ENCODE data around the gene SNAPC4.

The SNAPC4 gene

DNA sequence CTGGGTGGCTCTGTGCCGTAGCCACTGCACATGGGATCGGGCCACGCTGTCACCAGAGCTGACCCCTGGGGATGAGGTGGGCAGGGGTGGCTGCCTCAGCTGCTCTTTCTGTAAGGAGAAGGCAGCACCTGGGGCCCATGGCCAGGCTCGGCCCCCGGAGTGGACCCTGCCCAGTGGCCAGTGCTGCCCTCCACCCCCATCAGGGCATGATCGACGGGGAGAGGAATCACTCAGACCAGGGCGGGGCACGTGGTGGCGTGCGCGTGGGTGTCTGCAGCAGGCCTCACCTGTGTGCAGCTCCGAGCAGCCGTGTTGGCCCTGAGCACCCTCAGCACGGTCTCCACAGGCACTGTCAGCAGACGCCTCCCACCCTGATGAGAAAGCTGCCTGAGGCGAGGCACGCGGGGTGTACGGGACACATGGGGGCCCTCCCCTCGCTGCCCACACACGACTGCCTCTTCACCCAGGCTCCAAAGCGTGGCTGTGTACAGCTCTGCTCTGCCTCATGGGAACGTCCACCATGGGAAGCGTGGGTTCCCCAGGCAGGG is 17.9 kb downstream of the SNAPC4 start:
- no peak for FAIRE-seq
- DNase-seq (ENCODE audit: insufficient read length, low spot score), result no peak
- TF ChIP-seq POLR2A (IDR thresholded peaks at IDR 0.05; ENCODE audit: low read depth, low read length), result peak; percentile 6; the same call in 1 of the 2 replicates
- no peak for TF ChIP-seq PAX5 (IDR thresholded peaks at IDR 0.05; ENCODE audit: insufficient read depth, low read length, severe bottlenecking)
- no peak for TF ChIP-seq SPI1 (IDR thresholded peaks at IDR 0.05; ENCODE audit: low read depth, low read length)

- TF ChIP-seq POLR2AphosphoS5 (IDR thresholded peaks at IDR 0.05; ENCODE audit: low read depth, low read length), result no peak
- TF ChIP-seq POLR2A (IDR thresholded peaks at IDR 0.05; ENCODE audit: low read depth, low read length), result no peak
- TF ChIP-seq SPI1 (IDR thresholded peaks at IDR 0.05; ENCODE audit: low read depth, low read length), result no peak
- TF ChIP-seq PAX5 (IDR thresholded peaks at IDR 0.05; ENCODE audit: insufficient read depth, low read length, severe bottlenecking), result no peak
- TF ChIP-seq POU2F2 (IDR thresholded peaks at IDR 0.05; ENCODE audit: low read depth, low read length), result no peak
- TF ChIP-seq TAF1 (IDR thresholded peaks at IDR 0.05; ENCODE audit: low read depth, low read length), result no peak
- DNase-seq (ENCODE audit: insufficient read length, low spot score) (no peak), FAIRE-seq (no peak)
Observed at GRCh38 chr9:136381311-136381710, 18.7 kb downstream of the SNAPC4 start.

GRCh38 chr9:136380381-136380780 is 19.6 kb downstream of the SNAPC4 start:
- no peak for FAIRE-seq
- no peak for TF ChIP-seq POLR2AphosphoS5 (IDR thresholded peaks at IDR 0.05; ENCODE audit: low read depth, low read length)
- no peak for TF ChIP-seq PAX5 (IDR thresholded peaks at IDR 0.05; ENCODE audit: insufficient read depth, low read length, severe bottlenecking)
- TF ChIP-seq SPI1 (IDR thresholded peaks at IDR 0.05; ENCODE audit: low read depth, low read length), result no peak
- no peak for TF ChIP-seq POLR2A (IDR thresholded peaks at IDR 0.05; ENCODE audit: low read depth, low read length)
- no peak for TF ChIP-seq POU2F2 (IDR thresholded peaks at IDR 0.05; ENCODE audit: low read depth, low read length)
- TF ChIP-seq TAF1 (IDR thresholded peaks at IDR 0.05; ENCODE audit: low read depth, low read length), result no peak
- DNase-seq (ENCODE audit: insufficient read length, low spot score), result no peak

GRCh38 chr9:136379891-136380290 is 20.1 kb downstream of the SNAPC4 start:
- FAIRE-seq (no peak), DNase-seq (ENCODE audit: insufficient read length, low spot score) (no peak)
- TF ChIP-seq TAF1 (IDR thresholded peaks at IDR 0.05; ENCODE audit: low read depth, low read length), result no peak
- TF ChIP-seq POLR2A (IDR thresholded peaks at IDR 0.05; ENCODE audit: low read depth, low read length), result no peak
- no peak for TF ChIP-seq POU2F2 (IDR thresholded peaks at IDR 0.05; ENCODE audit: low read depth, low read length)
- no peak for TF ChIP-seq SPI1 (IDR thresholded peaks at IDR 0.05; ENCODE audit: low read depth, low read length)
- no peak for TF ChIP-seq PAX5 (IDR thresholded peaks at IDR 0.05; ENCODE audit: insufficient read depth, low read length, severe bottlenecking)
- TF ChIP-seq POLR2AphosphoS5 (IDR thresholded peaks at IDR 0.05; ENCODE audit: low read depth, low read length), result no peak

DNA sequence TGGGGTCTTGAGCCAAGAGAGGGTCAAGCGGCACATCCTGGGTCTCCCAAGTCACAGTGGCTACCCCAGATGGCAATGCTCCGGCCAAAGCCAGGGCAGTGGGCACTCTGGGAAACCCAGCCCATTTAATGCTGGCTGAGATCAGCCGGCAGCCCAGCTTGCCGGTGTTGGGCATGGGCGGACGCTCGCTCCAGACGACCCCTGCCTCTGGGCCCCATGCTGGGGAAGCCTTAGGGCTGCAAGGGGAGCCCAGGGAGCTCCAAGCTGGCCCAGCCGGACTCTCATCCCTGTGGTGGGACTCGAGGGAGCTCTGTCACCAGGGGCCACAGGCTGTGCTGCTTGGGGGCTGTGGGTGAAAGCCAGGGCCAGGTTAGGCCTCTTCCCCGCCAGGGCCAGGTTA is 20.6 kb downstream of the SNAPC4 start:
- no peak for TF ChIP-seq POU2F2 (IDR thresholded peaks at IDR 0.05; ENCODE audit: low read depth, low read length)
- no peak for TF ChIP-seq PAX5 (IDR thresholded peaks at IDR 0.05; ENCODE audit: insufficient read depth, low read length, severe bottlenecking)
- TF ChIP-seq POLR2AphosphoS5 (IDR thresholded peaks at IDR 0.05; ENCODE audit: low read depth, low read length), result no peak
- no peak for FAIRE-seq
- DNase-seq (ENCODE audit: insufficient read length, low spot score), result no peak

- no peak for TF ChIP-seq TAF1 (IDR thresholded peaks at IDR 0.05; ENCODE audit: low read depth, low read length)
- no peak for TF ChIP-seq POU2F2 (IDR thresholded peaks at IDR 0.05; ENCODE audit: low read depth, low read length)
- TF ChIP-seq POLR2A (IDR thresholded peaks at IDR 0.05; ENCODE audit: low read depth, low read length), result no peak
- TF ChIP-seq PAX5 (IDR thresholded peaks at IDR 0.05; ENCODE audit: insufficient read depth, low read length, severe bottlenecking), result no peak
- TF ChIP-seq POLR2AphosphoS5 (IDR thresholded peaks at IDR 0.05; ENCODE audit: low read depth, low read length), result no peak
- no peak for TF ChIP-seq SPI1 (IDR thresholded peaks at IDR 0.05; ENCODE audit: low read depth, low read length)
- FAIRE-seq (no peak), DNase-seq (ENCODE audit: insufficient read length, low spot score) (no peak)
Observed at GRCh38 chr9:136379003-136379287, 21.0 kb downstream of the SNAPC4 start.

GRCh38 chr9:136378170-136379002 is 21.6 kb downstream of the SNAPC4 start:
- TF ChIP-seq SPI1 (IDR thresholded peaks at IDR 0.05; ENCODE audit: low read depth, low read length) (no peak), TAF1 (IDR thresholded peaks at IDR 0.05; ENCODE audit: low read depth, low read length) (no peak), POLR2A (IDR thresholded peaks at IDR 0.05; ENCODE audit: low read depth, low read length) (no peak; the same call in 1 of the 2 replicates), POU2F2 (IDR thresholded peaks at IDR 0.05; ENCODE audit: low read depth, low read length) (no peak), POLR2AphosphoS5 (IDR thresholded peaks at IDR 0.05; ENCODE audit: low read depth, low read length) (no peak; the same call in 1 of the 2 replicates), PAX5 (IDR thresholded peaks at IDR 0.05; ENCODE audit: insufficient read depth, low read length, severe bottlenecking) (no peak)
- DNase-seq (ENCODE audit: insufficient read length, low spot score), result no peak
- no peak for FAIRE-seq

- FAIRE-seq, result no peak
- no peak for DNase-seq (ENCODE audit: insufficient read length, low spot score)
- TF ChIP-seq POU2F2 (IDR thresholded peaks at IDR 0.05; ENCODE audit: low read depth, low read length), result no peak
- no peak for TF ChIP-seq SPI1 (IDR thresholded peaks at IDR 0.05; ENCODE audit: low read depth, low read length)
- TF ChIP-seq POLR2A (IDR thresholded peaks at IDR 0.05; ENCODE audit: low read depth, low read length), result no peak
- no peak for TF ChIP-seq PAX5 (IDR thresholded peaks at IDR 0.05; ENCODE audit: insufficient read depth, low read length, severe bottlenecking)
- no peak for TF ChIP-seq TAF1 (IDR thresholded peaks at IDR 0.05; ENCODE audit: low read depth, low read length)
- TF ChIP-seq POLR2AphosphoS5 (IDR thresholded peaks at IDR 0.05; ENCODE audit: low read depth, low read length), result no peak
Observed at GRCh38 chr9:136377341-136378169, 22.4 kb downstream of the SNAPC4 start.

GRCh38 chr9:136376457-136376856 is 23.5 kb downstream of the SNAPC4 start:
- TF ChIP-seq PAX5 (IDR thresholded peaks at IDR 0.05; ENCODE audit: insufficient read depth, low read length, severe bottlenecking) (no peak), TAF1 (IDR thresholded peaks at IDR 0.05; ENCODE audit: low read depth, low read length) (no peak), POU2F2 (IDR thresholded peaks at IDR 0.05; ENCODE audit: low read depth, low read length) (no peak), SPI1 (IDR thresholded peaks at IDR 0.05; ENCODE audit: low read depth, low read length) (no peak), POLR2AphosphoS5 (IDR thresholded peaks at IDR 0.05; ENCODE audit: low read depth, low read length) (no peak), POLR2A (IDR thresholded peaks at IDR 0.05; ENCODE audit: low read depth, low read length) (no peak)
- DNase-seq (ENCODE audit: insufficient read length, low spot score), result no peak
- no peak for FAIRE-seq

Measured in GM12891 (cell line).